PC-3 (cell line): Measurements from ENCODE around the gene CDCA4. TPM values are rescaled to one million over a fixed set of nuclear protein-coding genes. Genes with fewer than 3 reads are reported as not detected.

ENCODE experiments used
- ATAC-seq: fragments of 200-7000 bp; cut with Tn5 transposase; 2 replicates; pipeline ENCODE4 v1.9.1; 2020; ENCODE audit warnings: mild to moderate bottlenecking, moderate library complexity
- BruUV-seq: library from RNA; stranded (reverse); fragments of 400-500 nt; replicated peaks from 2 replicates; lab custom pipeline; 2021; lab: Mats Ljungman, UMichigan
- CTCF ChIA-PET: fragments of 300-600 bp; sonication (Branson Sonifier 250); formaldehyde crosslinking; loops from one replicate; lab custom pipeline; 2022; ENCODE audit warnings: antibody characterized with exemption; lab: Charles Lee
- POLR2A ChIA-PET: fragments of 300-600 bp; sonication (Branson Sonifier 250); formaldehyde crosslinking; loops from one replicate; lab custom pipeline; 2022; ENCODE audit warnings: antibody characterized with exemption; ENCODE audit not compliant: unreplicated experiment; lab: Charles Lee
- DNase-seq: peaks from one replicate; pipeline ENCODE4 v3.0.0-alpha.2; 2015
- H2AFZ ChIP-seq: fragments of 300-600 bp; sonication (generic); 2 replicates; pipeline ENCODE4 v1.6.0; 2016; ENCODE audit warnings: antibody characterized with exemption, low read length
- H3F3A ChIP-seq: fragments of 300-600 bp; sonication (generic); one replicate; pipeline ENCODE4 v1.6.0; 2017; ENCODE audit warnings: antibody characterized with exemption, low read length, control low read depth, mild to moderate bottlenecking; ENCODE audit not compliant: unreplicated experiment
- H3K27ac ChIP-seq: fragments of 300-600 bp; sonication (generic); 2 replicates; pipeline ENCODE4 v1.5.1; 2016; ENCODE audit warnings: mild to moderate bottlenecking, low read length
- H3K27me3 ChIP-seq: fragments of 300-600 bp; sonication (generic); 2 replicates; pipeline ENCODE4 v1.6.1; 2016; ENCODE audit warnings: low read length, mixed read lengths
- H3K36me3 ChIP-seq: fragments of 300-600 bp; sonication (generic); 2 replicates; pipeline ENCODE4 v1.6.1; 2016; ENCODE audit warnings: low read depth, mixed run types, low read length, mixed read lengths
- H3K4me1 ChIP-seq: fragments of 300-600 bp; sonication (generic); 2 replicates; pipeline ENCODE4 v1.5.1; 2016; ENCODE audit warnings: low read length; ENCODE audit not compliant: insufficient read depth
- H3K4me2 ChIP-seq: fragments of 300-600 bp; sonication (generic); 2 replicates; pipeline ENCODE4 v1.6.0; 2016; ENCODE audit warnings: low read length
- H3K4me3 ChIP-seq: fragments of 300-600 bp; sonication (generic); 2 replicates; pipeline ENCODE4 v1.5.1; 2016; ENCODE audit warnings: mild to moderate bottlenecking, low read length, mixed read lengths
- H3K79me2 ChIP-seq: fragments of 300-600 bp; sonication (generic); 2 replicates; pipeline ENCODE4 v1.6.1; 2017; ENCODE audit warnings: low read length, mixed read lengths
- H3K9ac ChIP-seq: fragments of 300-600 bp; sonication (generic); 2 replicates; pipeline ENCODE4 v1.6.0; 2016; ENCODE audit warnings: mild to moderate bottlenecking, low read length
- H3K9me2 ChIP-seq: fragments of 300-600 bp; sonication (generic); replicated peaks from 2 replicates; pipeline ENCODE4 v1.6.1; 2016; ENCODE audit warnings: mixed run types, low read length, mixed read lengths
- H3K9me3 ChIP-seq: fragments of 300-600 bp; sonication (generic); 2 replicates; pipeline ENCODE4 v1.6.1; 2016; ENCODE audit warnings: low read length, mixed read lengths
- H4K20me1 ChIP-seq: fragments of 300-600 bp; sonication (generic); 2 replicates; pipeline ENCODE4 v1.6.1; 2016; ENCODE audit warnings: low read length, mixed read lengths
- CTCF ChIP-seq: fragments of 300-600 bp; sonication (generic); conservative IDR thresholded peaks from 2 replicates; pipeline ENCODE4 v1.5.1; 2017; ENCODE audit warnings: antibody characterized with exemption, low read depth, mild to moderate bottlenecking, low read length
- EZH2 ChIP-seq: fragments of 300-600 bp; sonication (generic); IDR thresholded peaks from one replicate; pipeline ENCODE4 v1.6.1; 2017; ENCODE audit warnings: antibody characterized with exemption, mild to moderate bottlenecking, low read length; ENCODE audit not compliant: unreplicated experiment
- EZH2phosphoT487 ChIP-seq: fragments of 300-600 bp; sonication (generic); IDR thresholded peaks from 2 replicates; pipeline ENCODE4 v1.6.1; 2018; ENCODE audit warnings: mild to moderate bottlenecking, antibody characterized with exemption, low read length, borderline replicate concordance
- intact Hi-C: fragments of 100-400 bp; cut with micrococcal nuclease; formaldehyde crosslinking; loops from 2 replicates; pipeline ENCODE4 v1.9.0; 2023
- total RNA-seq: library from RNA; depleted of rRNA; stranded (reverse); fragments of >200 nt; gene quantifications from 2 replicates; pipeline ENCODE4 v1.2.3, GENCODE V29; 2014

Gene CDCA4
- total RNA-seq, 1 experiment from 2014 or later, result 113 TPM

GRCh38 chr14:105005329-105005928 is 15.5 kb downstream of the CDCA4 start:
- peaks cover 41% of the 10 kb centered on the region for H4K20me1 ChIP-seq
- intact Hi-C loops, result no loop called here
- no peak for TF ChIP-seq EZH2phosphoT487
- TF ChIP-seq EZH2, result no peak
- no peak for TF ChIP-seq CTCF
- no peak overlapping the region for H3K27ac ChIP-seq
- peak; percentile 19 for ATAC-seq
- H3K4me3 ChIP-seq, result no peak overlapping the region
- H3K9me3 ChIP-seq, result no peaks in the 10 kb centered on the region
- DNase-seq, result no peak
- H3K4me2 ChIP-seq, result no peak overlapping the region
- no peaks in the 10 kb centered on the region for H3K9me2 ChIP-seq
- ChIA-PET CTCF (no interaction called here), POLR2A (no interaction called here)
- H3F3A ChIP-seq, result no peaks in the 10 kb centered on the region
- no peak overlapping the region for H2AFZ ChIP-seq
- peaks cover 11% of the 10 kb centered on the region for H3K4me1 ChIP-seq
- H3K9ac ChIP-seq, result no peak overlapping the region
- peaks cover 23% of the 10 kb centered on the region for H3K79me2 ChIP-seq
- H3K36me3 ChIP-seq, result peaks cover 22% of the 10 kb centered on the region
- no TSS peak for BruUV-seq
- H3K27me3 ChIP-seq, result no peaks in the 10 kb centered on the region

- Histone ChIP-seq H3K4me2 (no peak overlapping the region), H3K4me3 (no peak overlapping the region), H3K79me2 (no peaks in the 10 kb centered on the region), H3F3A (no peaks in the 10 kb centered on the region), H3K9me3 (no peaks in the 10 kb centered on the region), H3K9me2 (no peaks in the 10 kb centered on the region), H4K20me1 (no peaks in the 10 kb centered on the region), H3K9ac (no peak overlapping the region), H2AFZ (no peak overlapping the region), H3K27ac (no peak overlapping the region), H3K36me3 (peaks cover 10% of the 10 kb centered on the region; the same call in 1 of the 2 replicates), H3K27me3 (no peaks in the 10 kb centered on the region), H3K4me1 (peaks cover 5% of the 10 kb centered on the region)
- TF ChIP-seq CTCF (no peak), EZH2 (no peak), EZH2phosphoT487 (no peak)
- ATAC-seq, result no peak
- ChIA-PET POLR2A (interaction anchor here (0.6 kb wide), 1 partner anchor 22 kb away, joined by 4 read pairs; the partner anchor contains the start of gene CDCA4), CTCF (no interaction called here)
- DNase-seq, result no peak
- intact Hi-C loops, result no loop called here
- BruUV-seq, result no TSS peak
These were observed 21.5 kb downstream of the CDCA4 start for GRCh38 chr14:104999361-104999760.

GRCh38 chr14:104998801-104999200 is 22.1 kb downstream of the CDCA4 start:
- Histone ChIP-seq H3K36me3 (peaks cover 10% of the 10 kb centered on the region; the same call in 1 of the 2 replicates), H3K27me3 (no peaks in the 10 kb centered on the region), H3K9ac (no peak overlapping the region), H3K9me3 (no peaks in the 10 kb centered on the region), H3K4me1 (no peaks in the 10 kb centered on the region), H3K4me2 (no peak overlapping the region), H2AFZ (no peak overlapping the region), H3K4me3 (no peak overlapping the region), H3K9me2 (no peaks in the 10 kb centered on the region), H4K20me1 (no peaks in the 10 kb centered on the region), H3F3A (no peaks in the 10 kb centered on the region), H3K79me2 (no peaks in the 10 kb centered on the region), H3K27ac (no peak overlapping the region)
- CTCF ChIA-PET, result interaction anchor here (0.7 kb wide), 1 partner anchor 65 kb away, joined by 3 read pairs; no protein-coding TSS in a partner anchor
- DNase-seq (no peak), ATAC-seq (no peak)
- no TSS peak for BruUV-seq
- POLR2A ChIA-PET, result no interaction called here
- intact Hi-C loops, result no loop called here
- no peak for TF ChIP-seq CTCF
- TF ChIP-seq EZH2, result no peak
- TF ChIP-seq EZH2phosphoT487, result no peak
